Fibroblast of pulmonary artery (primary cell): Measurements from ENCODE around the gene SAA2.
"Not testable (repeated sequence)": the region's sequence is repeated elsewhere in the genome, so short reads cannot be mapped to it uniquely, and the experiment has no call there.

Experiments used
- DNase-seq: peaks from one replicate; pipeline ENCODE4 v3.0.0-alpha.2; 2010; ENCODE audit warnings: low read depth
- H3K4me3 ChIP-seq: replicated peaks from 2 replicates; pipeline ENCODE4 v1.5.1; 2011; ENCODE audit warnings: low read depth, mild to moderate bottlenecking, control low read depth, low read length, moderate library complexity
- TF ChIP-seq, protein P1 (sequence below): IDR thresholded peaks from 2 replicates; pipeline ENCODE4 v1.5.1; 2011; ENCODE audit warnings: mild to moderate bottlenecking, control low read depth, low read length, inconsistent platforms; ENCODE audit errors: missing control alignments

The SAA2 gene

DNA sequence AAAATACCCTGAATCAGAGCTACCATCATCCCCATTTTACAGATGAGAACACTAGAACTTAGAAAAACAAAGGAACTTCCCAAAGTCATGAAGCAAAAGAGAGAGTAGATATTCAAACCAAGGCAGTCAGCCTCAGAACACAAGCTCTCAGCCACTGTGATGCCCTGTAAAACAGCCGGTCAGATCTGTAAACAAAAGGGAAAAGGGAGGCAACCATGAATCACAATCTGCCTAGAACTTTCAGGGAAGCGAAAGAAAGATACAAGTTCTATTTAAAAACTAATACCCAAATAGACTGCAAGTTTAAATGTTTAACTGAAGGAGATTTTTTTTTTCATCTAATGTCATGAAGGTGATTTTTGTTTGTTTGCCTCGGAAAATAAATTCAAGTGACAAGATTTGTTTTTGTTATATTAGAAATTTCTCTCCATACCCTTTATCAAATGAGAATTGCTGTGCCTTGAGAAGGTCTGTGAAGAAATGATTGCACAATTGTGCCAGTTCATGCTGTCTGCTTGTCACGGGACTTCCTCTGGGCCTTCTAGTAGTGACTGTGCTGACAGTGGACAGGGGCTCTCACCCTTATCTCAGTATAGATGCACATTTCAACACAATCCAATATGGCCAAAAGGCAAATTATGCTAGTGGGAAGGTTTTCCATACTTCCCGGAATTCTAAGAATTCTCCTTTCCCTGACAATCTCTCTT, 29.2 kb upstream of the SAA2 start:
- TF ChIP-seq, protein P1, sequence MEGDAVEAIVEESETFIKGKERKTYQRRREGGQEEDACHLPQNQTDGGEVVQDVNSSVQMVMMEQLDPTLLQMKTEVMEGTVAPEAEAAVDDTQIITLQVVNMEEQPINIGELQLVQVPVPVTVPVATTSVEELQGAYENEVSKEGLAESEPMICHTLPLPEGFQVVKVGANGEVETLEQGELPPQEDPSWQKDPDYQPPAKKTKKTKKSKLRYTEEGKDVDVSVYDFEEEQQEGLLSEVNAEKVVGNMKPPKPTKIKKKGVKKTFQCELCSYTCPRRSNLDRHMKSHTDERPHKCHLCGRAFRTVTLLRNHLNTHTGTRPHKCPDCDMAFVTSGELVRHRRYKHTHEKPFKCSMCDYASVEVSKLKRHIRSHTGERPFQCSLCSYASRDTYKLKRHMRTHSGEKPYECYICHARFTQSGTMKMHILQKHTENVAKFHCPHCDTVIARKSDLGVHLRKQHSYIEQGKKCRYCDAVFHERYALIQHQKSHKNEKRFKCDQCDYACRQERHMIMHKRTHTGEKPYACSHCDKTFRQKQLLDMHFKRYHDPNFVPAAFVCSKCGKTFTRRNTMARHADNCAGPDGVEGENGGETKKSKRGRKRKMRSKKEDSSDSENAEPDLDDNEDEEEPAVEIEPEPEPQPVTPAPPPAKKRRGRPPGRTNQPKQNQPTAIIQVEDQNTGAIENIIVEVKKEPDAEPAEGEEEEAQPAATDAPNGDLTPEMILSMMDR: no peak
- H3K4me3 ChIP-seq: no peak overlapping the region
- peak; percentile 65 for DNase-seq

DNA sequence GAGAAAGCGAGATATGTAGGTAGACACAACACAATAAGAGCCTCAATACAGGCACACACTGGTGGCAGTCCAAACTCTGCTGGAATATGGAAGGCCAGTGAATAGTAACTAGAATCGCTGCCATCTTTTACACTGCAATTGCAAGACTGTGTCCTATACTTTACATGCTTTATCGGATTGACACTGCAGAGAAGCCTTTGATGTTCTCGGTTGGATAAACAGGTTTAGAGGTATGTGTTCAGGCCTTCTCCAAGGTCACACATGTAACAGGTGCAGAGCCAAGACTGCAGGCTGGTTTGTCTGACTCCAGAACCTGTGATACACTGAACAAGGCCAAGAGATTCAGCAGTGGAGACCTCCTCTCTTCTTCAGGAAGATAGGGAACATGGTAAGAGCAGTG, 22.7 kb upstream of the SAA2 start:
- no peak overlapping the region for H3K4me3 ChIP-seq
- TF ChIP-seq, protein P1: no peak
- no peak for DNase-seq

DNA sequence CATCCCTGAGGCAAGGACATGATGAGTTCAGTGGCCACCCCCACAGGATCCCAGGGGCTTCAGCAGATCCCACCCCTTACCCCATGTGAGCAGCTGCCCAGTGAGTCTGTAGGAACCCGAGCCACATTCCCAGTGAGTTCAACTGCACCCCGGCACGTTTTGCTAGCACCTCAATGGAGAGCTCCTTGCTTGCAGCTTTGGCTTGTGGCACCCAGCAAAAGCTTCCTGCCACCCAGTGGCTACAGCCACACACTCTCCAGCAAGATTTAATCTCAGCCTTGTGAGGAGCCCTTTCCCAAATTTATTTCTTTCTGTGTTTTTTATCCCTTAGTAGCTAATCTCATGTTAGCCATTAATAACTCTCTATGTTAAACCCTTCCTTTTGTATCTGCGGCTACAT, 21.6 kb upstream of the SAA2 start:
- H3K4me3 ChIP-seq: no peak overlapping the region
- TF ChIP-seq, protein P1: no peak
- DNase-seq: no peak

DNA sequence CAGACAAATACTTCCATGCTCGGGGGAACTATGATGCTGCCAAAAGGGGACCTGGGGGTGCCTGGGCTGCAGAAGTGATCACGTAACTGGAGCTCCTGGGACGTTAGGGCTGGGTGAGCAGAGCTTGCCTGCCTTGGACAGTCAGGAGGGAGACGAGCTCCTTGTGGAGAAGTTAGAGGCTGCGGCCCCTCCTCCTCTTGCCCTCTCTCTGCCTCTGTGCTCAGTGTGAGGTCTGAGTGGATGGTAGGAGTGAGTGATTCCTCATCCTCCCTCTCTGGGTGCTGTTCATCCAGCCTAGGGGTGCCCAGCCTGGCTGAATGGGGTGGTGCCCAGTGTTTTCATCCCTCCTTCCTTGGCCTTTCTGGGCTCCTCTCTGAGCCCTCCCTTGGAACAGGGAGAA, 20.8 kb upstream of the SAA2 start:
- H3K4me3 ChIP-seq, DNase-seq: not testable (repeated sequence)

DNA sequence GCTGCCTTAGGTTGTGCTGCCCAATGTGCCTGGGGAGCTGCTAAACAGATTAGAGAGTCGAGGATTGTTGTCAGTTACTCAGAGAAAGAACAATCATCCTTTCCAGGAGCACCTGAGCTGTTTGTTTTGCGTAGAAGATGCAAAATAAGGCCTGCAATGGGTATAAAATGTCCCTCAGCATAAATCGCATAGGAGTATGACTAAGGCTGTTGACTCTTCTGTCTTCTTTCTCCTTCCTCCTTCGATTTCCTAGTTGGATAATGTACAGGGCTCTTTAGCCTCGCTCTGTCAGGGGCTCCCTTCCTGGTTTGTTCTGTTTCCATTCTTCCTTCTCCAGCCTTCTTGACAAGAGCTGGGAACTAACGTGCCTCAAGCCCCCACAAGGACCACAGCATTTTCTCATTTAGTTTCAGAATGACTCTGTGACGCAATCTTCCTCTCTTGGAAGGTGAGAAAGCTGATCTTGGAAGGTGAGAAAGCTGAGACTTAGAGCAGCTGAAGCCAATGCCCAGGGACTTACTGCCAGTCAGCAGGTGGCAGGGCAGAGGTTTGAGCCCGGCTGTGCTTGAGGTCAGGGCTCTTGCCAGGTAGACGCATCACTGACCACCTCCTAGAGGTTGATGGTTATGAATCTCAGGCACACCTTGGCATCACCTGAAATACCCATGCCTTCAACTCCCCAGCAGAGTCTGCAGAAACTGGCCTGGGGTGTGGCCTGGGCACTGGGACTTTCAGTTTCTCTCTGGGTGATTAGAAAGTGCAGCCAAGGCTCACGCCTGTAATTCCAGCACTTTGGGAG, 19.1 kb upstream of the SAA2 start:
- DNase-seq, H3K4me3 ChIP-seq: not testable (repeated sequence)

DNA sequence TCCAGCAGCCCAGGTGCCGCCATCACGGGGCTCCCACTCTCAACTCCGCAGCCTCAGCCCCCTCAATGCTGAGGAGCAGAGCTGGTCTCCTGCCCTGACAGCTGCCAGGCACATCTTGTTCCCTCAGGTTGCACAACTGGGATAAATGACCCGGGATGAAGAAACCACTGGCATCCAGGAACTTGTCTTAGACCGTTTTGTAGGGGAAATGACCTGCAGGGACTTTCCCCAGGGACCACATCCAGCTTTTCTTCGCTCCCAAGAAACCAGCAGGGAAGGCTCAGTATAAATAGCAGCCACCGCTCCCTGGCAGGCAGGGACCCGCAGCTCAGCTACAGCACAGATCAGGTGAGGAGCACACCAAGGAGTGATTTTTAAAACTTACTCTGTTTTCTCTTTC, 17.5 kb upstream of the SAA2 start, which contains the start of gene SAA1:
Gene SAA1, plus strand, starts transcription at position 316 of the 400 bp plus-strand sequence. CDS start 624 bp downstream, outside the sequence.
- peak; percentile 24 for DNase-seq
- TF ChIP-seq, protein P1: no peak
- H3K4me3 ChIP-seq: no peak within 1 kb of the TSS

DNA sequence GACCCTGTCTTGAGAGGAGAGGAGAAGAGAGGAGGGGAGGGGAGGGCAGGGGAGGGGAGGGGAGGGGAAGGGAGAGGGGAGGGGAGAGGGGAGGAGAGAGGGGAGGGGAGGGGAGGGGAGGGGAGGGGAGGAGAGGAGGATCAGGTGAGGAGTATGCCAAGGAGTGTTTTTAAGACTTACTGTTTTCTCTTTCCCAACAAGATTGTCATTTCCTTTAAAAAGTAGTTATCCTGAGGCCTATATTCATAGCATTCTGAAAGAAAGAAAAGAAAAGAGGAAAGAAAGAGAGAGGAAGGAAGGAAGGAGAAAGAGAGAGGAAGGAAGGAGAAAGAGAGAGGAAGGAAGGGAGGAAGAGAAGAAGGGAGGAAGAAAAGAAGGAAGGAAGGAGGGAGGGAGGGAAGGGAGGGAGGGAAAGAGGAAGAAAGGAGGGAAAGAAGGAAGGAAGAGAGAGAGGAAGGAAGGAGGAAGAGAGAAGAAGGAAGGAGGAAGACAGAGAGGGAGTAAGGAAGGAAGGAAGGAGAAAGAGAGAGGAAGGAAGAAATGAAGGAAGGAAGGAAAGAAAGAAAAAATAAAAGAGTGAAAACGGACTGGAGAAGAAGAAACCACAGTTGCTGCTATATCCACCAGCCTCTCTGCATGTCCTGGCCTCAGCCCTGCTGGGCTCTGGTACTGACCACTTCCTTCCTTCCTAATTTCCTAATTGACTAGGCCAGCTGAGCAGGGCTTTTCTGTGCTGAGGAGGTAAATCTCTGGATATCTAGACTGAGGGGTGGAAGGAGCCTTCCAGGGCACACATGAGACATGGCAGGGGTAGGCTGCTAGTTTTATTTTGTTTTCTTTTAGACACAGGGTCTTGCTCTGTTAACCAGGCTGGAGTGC, 16.4 kb upstream of the SAA2 start:
- no peak for DNase-seq
- H3K4me3 ChIP-seq: no peak overlapping the region
- TF ChIP-seq, protein P1: no peak
